WTC11 (cell line): ENCODE results near the gene ATXN2L. TPM values are rescaled to one million over a fixed set of nuclear protein-coding genes. Genes with fewer than 3 reads are reported as not detected.
A peak's percentile ranks its signal among the peaks of the same experiment; 100 is the strongest.

Experiments
- ATAC-seq: fragments of 200-7000 bp; cut with Tn5 transposase; 2 replicates; pipeline ENCODE4 v1.10.0; 2021; ENCODE audit warnings: mild to moderate bottlenecking, moderate library complexity
- CTCF ChIA-PET: fragments of 300-600 bp; sonication (Branson Sonifier 250); formaldehyde crosslinking; loops from one replicate; lab custom pipeline; 2021; ENCODE audit warnings: antibody characterized with exemption; lab: Charles Lee
- POLR2A ChIA-PET: fragments of 350-600 bp; sonication (Branson Sonifier 250); formaldehyde crosslinking; loops from one replicate; lab custom pipeline; 2021; ENCODE audit warnings: antibody characterized with exemption; lab: Charles Lee
- DNase-seq: peaks from one replicate; pipeline ENCODE4 v3.0.0; 2021; ENCODE audit warnings: low spot score
- H3K27ac Mint-ChIP-seq: 2 replicates; pipeline ENCODE4 v1.8.0; 2021; ENCODE audit warnings: mixed read lengths
- H3K27me3 Mint-ChIP-seq: 2 replicates; pipeline ENCODE4 v1.8.0; 2021; ENCODE audit warnings: low read depth, mild to moderate bottlenecking, moderate library complexity, mixed read lengths
- H3K36me3 Mint-ChIP-seq: 2 replicates; pipeline ENCODE4 v1.8.0; 2021; ENCODE audit warnings: mixed read lengths
- H3K4me1 Mint-ChIP-seq: 2 replicates; pipeline ENCODE4 v1.8.0; 2022; ENCODE audit warnings: mixed read lengths
- H3K4me3 Mint-ChIP-seq: 2 replicates; pipeline ENCODE4 v1.8.0; 2021; ENCODE audit warnings: mild to moderate bottlenecking, moderate library complexity, mixed read lengths
- H3K9me3 Mint-ChIP-seq: 2 replicates; pipeline ENCODE4 v1.8.0; 2021; ENCODE audit warnings: mixed read lengths
- AR ChIP-seq: fragments of 250-450 bp; sonication (Bioruptor Pico); IDR thresholded peaks from 2 replicates; pipeline ENCODE4 v1.9.0; 2021; ENCODE audit warnings: mild to moderate bottlenecking
- ARID4B ChIP-seq: sonication (generic); formaldehyde crosslinking; IDR thresholded peaks from 2 replicates; pipeline ENCODE4 v1.8.0; 2023; ENCODE audit warnings: missing genetic modification reagents, mild to moderate bottlenecking, borderline replicate concordance
- CREB1 ChIP-seq: sonication (generic); formaldehyde crosslinking; IDR thresholded peaks from 2 replicates; pipeline ENCODE4 v1.8.0; 2023; ENCODE audit warnings: mild to moderate bottlenecking, missing genetic modification reagents
- CTCF ChIP-seq: fragments of 200-600 bp; IDR thresholded peaks from 2 replicates; pipeline ENCODE4 v1.8.0; 2022; ENCODE audit warnings: antibody characterized with exemption
- EMX1 ChIP-seq: fragments of 250-450 bp; sonication (Bioruptor Pico); IDR thresholded peaks from 2 replicates; pipeline ENCODE4 v1.8.0; 2021; ENCODE audit warnings: mild to moderate bottlenecking
- FOXK1 ChIP-seq: sonication (generic); formaldehyde crosslinking; IDR thresholded peaks from 2 replicates; pipeline ENCODE4 v1.8.0; 2022; ENCODE audit warnings: mild to moderate bottlenecking, moderate library complexity, missing genetic modification reagents
- JUN ChIP-seq: sonication (generic); formaldehyde crosslinking; IDR thresholded peaks from 2 replicates; pipeline ENCODE4 v1.8.0; 2023; ENCODE audit warnings: mild to moderate bottlenecking, missing genetic modification reagents
- NR2C2 ChIP-seq: sonication (generic); formaldehyde crosslinking; IDR thresholded peaks from 2 replicates; pipeline ENCODE4 v1.8.0; 2022; ENCODE audit warnings: mild to moderate bottlenecking, missing genetic modification reagents
- NR3C1 ChIP-seq: sonication (generic); formaldehyde crosslinking; conservative IDR thresholded peaks from 2 replicates; pipeline ENCODE4 v1.8.1; 2023; ENCODE audit warnings: low read depth, mild to moderate bottlenecking, missing genetic modification reagents
- PRDM15 ChIP-seq: sonication (generic); formaldehyde crosslinking; IDR thresholded peaks from 2 replicates; pipeline ENCODE4 v1.8.0; 2022; ENCODE audit warnings: missing genetic modification reagents
- RELA ChIP-seq: sonication (generic); formaldehyde crosslinking; IDR thresholded peaks from 2 replicates; pipeline ENCODE4 v1.8.1; 2022; ENCODE audit warnings: missing genetic modification reagents, mild to moderate bottlenecking, borderline replicate concordance
- TEAD4 ChIP-seq: sonication (generic); formaldehyde crosslinking; IDR thresholded peaks from 2 replicates; pipeline ENCODE4 v1.8.0; 2022; ENCODE audit warnings: mild to moderate bottlenecking, missing genetic modification reagents
- ZNF138 ChIP-seq: sonication (generic); formaldehyde crosslinking; conservative IDR thresholded peaks from 2 replicates; pipeline ENCODE4 v1.8.1; 2022; ENCODE audit warnings: mild to moderate bottlenecking, moderate library complexity, missing genetic modification reagents
- ZNF219 ChIP-seq: sonication (generic); formaldehyde crosslinking; IDR thresholded peaks from 2 replicates; pipeline ENCODE4 v1.8.0; 2023; ENCODE audit warnings: missing genetic modification reagents, mild to moderate bottlenecking, borderline replicate concordance
- ZNF281 ChIP-seq: sonication (generic); formaldehyde crosslinking; IDR thresholded peaks from 2 replicates; pipeline ENCODE4 v1.8.0; 2023; ENCODE audit warnings: mild to moderate bottlenecking, missing genetic modification reagents
- ZNF317 ChIP-seq: sonication (generic); formaldehyde crosslinking; IDR thresholded peaks from 2 replicates; pipeline ENCODE4 v1.8.1; 2023; ENCODE audit warnings: low read depth, mild to moderate bottlenecking, moderate library complexity, missing genetic modification reagents, borderline replicate concordance
- ZNF396 ChIP-seq: fragments of 250-450 bp; sonication (Bioruptor Pico); IDR thresholded peaks from 2 replicates; pipeline ENCODE4 v1.8.0; 2021; ENCODE audit warnings: mild to moderate bottlenecking, moderate library complexity, borderline replicate concordance
- ZNF425 ChIP-seq: fragments of 250-450 bp; sonication (Bioruptor Pico); conservative IDR thresholded peaks from 2 replicates; pipeline ENCODE4 v1.9.0; 2021; ENCODE audit warnings: mild to moderate bottlenecking
- total RNA-seq: library from RNA; stranded (reverse); gene quantifications from 3 replicates; pipeline ENCODE4 v1.2.3, GENCODE V29; 2021

The ATXN2L gene
- total RNA-seq, 1 experiment from 2014 or later = 243 TPM

- DNase-seq (peak; percentile 93), ATAC-seq (peak; percentile 75)
- Mint-ChIP-seq H3K4me3 (peak overlapping the region; percentile 84), H3K27ac (no peak overlapping the region), H3K4me1 (peaks cover 39% of the 10 kb centered on the region), H3K27me3 (peaks cover 28% of the 10 kb centered on the region), H3K9me3 (no peaks in the 10 kb centered on the region), H3K36me3 (no peaks in the 10 kb centered on the region)
- ChIA-PET POLR2A (interaction anchor here (1.1 kb wide), 1 partner anchor 44 kb away, joined by 4 read pairs; no protein-coding TSS in a partner anchor), CTCF (interaction anchor here (0.6 to 2.6 kb wide), 7 partner anchors 15 to 97 kb away, joined by 3 to 12 read pairs (median 6); no protein-coding TSS in a partner anchor)
- TF ChIP-seq ZNF219 (CRISPR knock-in tag) = peak; percentile 91; the same call in 1 of the 2 replicates
- no peak for TF ChIP-seq CTCF
- TF ChIP-seq TEAD4 (CRISPR knock-in tag) = peak; percentile 61
- TF ChIP-seq ARID4B (CRISPR knock-in tag) = peak; percentile 93; the same call in 1 of the 2 replicates
- no peak for TF ChIP-seq NR2C2 (CRISPR knock-in tag)
- peak; percentile 84 for TF ChIP-seq NR3C1 (CRISPR knock-in tag)
- no peak for TF ChIP-seq ZNF396 (CRISPR knock-in tag)
- no peak for TF ChIP-seq CREB1 (CRISPR knock-in tag)
- TF ChIP-seq FOXK1 (CRISPR knock-in tag) = peak; percentile 51; the same call in 1 of the 2 replicates
- TF ChIP-seq AR (CRISPR knock-in tag) = no peak
- peak; percentile 20; the same call in 1 of the 2 replicates for TF ChIP-seq ZNF281
- TF ChIP-seq PRDM15 (CRISPR knock-in tag) = peak; percentile 49
- peak; percentile 90 for TF ChIP-seq JUN (CRISPR knock-in tag)
- TF ChIP-seq RELA (CRISPR knock-in tag) = no peak
- no peak for TF ChIP-seq EMX1 (CRISPR knock-in tag)
- TF ChIP-seq ZNF425 (CRISPR knock-in tag) = no peak
- 0 out of 2 replicates have a peak, but pooled peaks have one; percentile 10 for TF ChIP-seq ZNF317
- peak; percentile 61; the same call in 1 of the 2 replicates for TF ChIP-seq ZNF138
Measured at GRCh38 chr16:28879841-28880588, 57.2 kb downstream of the ATXN2L start.
